NCI-H2107 (cell line): ENCODE measurements around the gene IPCEF1.
"Not testable (repeated sequence)": the region's sequence is repeated elsewhere in the genome, so short reads cannot be mapped to it uniquely, and the experiment has no call there.

ENCODE experiments used
- DNase-seq: peaks from one replicate; lab custom pipeline; 2025; lab: John Stamatoyannopoulos, UW

The IPCEF1 gene

GRCh38 chr6:154371281-154371680 is 14.7 kb upstream of the IPCEF1 start:
- DNase-seq: no peak

- DNase-seq: no peak
These were observed 13.9 kb upstream of the IPCEF1 start for GRCh38 chr6:154370545-154370944.

GRCh38 chr6:154367839-154368695 is 11.5 kb upstream of the IPCEF1 start:
- no peak for DNase-seq

GRCh38 chr6:154367336-154367735 is 10.7 kb upstream of the IPCEF1 start:
- no peak for DNase-seq

GRCh38 chr6:154363821-154364220 is 7.2 kb upstream of the IPCEF1 start:
- no peak for DNase-seq

GRCh38 chr6:154361476-154361875 is 4.9 kb upstream of the IPCEF1 start:
- no peak for DNase-seq

- DNase-seq: no peak
These were observed 3.9 kb upstream of the IPCEF1 start for GRCh38 chr6:154360476-154360875.

GRCh38 chr6:154359679-154360078 is 3.1 kb upstream of the IPCEF1 start:
- DNase-seq: no peak

- no peak for DNase-seq
These were observed 2.6 kb upstream of the IPCEF1 start for GRCh38 chr6:154359161-154359574.

GRCh38 chr6:154358019-154358545 is 1.5 kb upstream of the IPCEF1 start:
- no peak for DNase-seq

GRCh38 chr6:154356113-154356512 is 490 bp downstream of the IPCEF1 start:
- DNase-seq: no peak

GRCh38 chr6:154354265-154354777 is 2.3 kb downstream of the IPCEF1 start:
- DNase-seq: no peak

GRCh38 chr6:154353626-154354025 is 3.0 kb downstream of the IPCEF1 start:
- DNase-seq: no peak

GRCh38 chr6:154352898-154353585 is 3.6 kb downstream of the IPCEF1 start:
- no peak for DNase-seq

- DNase-seq: no peak
These were observed 6.3 kb downstream of the IPCEF1 start for GRCh38 chr6:154350293-154350692.

- no peak for DNase-seq
These were observed 8.6 kb downstream of the IPCEF1 start for GRCh38 chr6:154347981-154348380.

- DNase-seq: no peak
These were observed 10.8 kb downstream of the IPCEF1 start for GRCh38 chr6:154345811-154346210.

- no peak for DNase-seq
These were observed 12.9 kb downstream of the IPCEF1 start for GRCh38 chr6:154343473-154344308.

GRCh38 chr6:154341871-154342270 is 14.7 kb downstream of the IPCEF1 start:
- DNase-seq: no peak

GRCh38 chr6:154341336-154341735 is 15.3 kb downstream of the IPCEF1 start:
- no peak for DNase-seq

GRCh38 chr6:154337406-154338005 is 19.1 kb downstream of the IPCEF1 start:
- DNase-seq: no peak

GRCh38 chr6:154334147-154334546 is 22.5 kb downstream of the IPCEF1 start:
- DNase-seq: not testable (repeated sequence)
